Left ventricle myocardium superior (tissue), 1 donor: ENCODE results near the gene APOBEC4. TPM values are rescaled to one million over a fixed set of nuclear protein-coding genes. Genes with fewer than 3 reads are reported as not detected.
A peak's percentile ranks its signal among the peaks of the same experiment; 100 is the strongest.
"Not testable (repeated sequence)": the region's sequence is repeated elsewhere in the genome, so short reads cannot be mapped to it uniquely, and the experiment has no call there.

Experiments
- ATAC-seq: fragments of 200-7000 bp; cut with Tn5 transposase; one replicate; pipeline ENCODE4 v1.9.1; 2020; ENCODE audit warnings: mild to moderate bottlenecking, moderate library complexity
- DNase-seq: peaks from one replicate; pipeline ENCODE4 v3.0.0-alpha.2; 2020
- intact Hi-C: fragments of 100-400 bp; cut with micrococcal nuclease; formaldehyde crosslinking; loops from one replicate; pipeline ENCODE4 v1.11.0; 2022
- total RNA-seq: library from RNA; stranded (reverse); fragmentation: NEBNext Ultra II Directional; extraction: Animal tissue kit (Norgen Biotek cat#: 25700); gene quantifications from one replicate; pipeline ENCODE4 v1.2.1, GENCODE V29; 2021
- donor health status: DM: no; HTN: yes; CAD: no; lungs with severe emphysema.

The APOBEC4 gene
- total RNA-seq, 1 donor from 2014 or later, result not detected

DNA sequence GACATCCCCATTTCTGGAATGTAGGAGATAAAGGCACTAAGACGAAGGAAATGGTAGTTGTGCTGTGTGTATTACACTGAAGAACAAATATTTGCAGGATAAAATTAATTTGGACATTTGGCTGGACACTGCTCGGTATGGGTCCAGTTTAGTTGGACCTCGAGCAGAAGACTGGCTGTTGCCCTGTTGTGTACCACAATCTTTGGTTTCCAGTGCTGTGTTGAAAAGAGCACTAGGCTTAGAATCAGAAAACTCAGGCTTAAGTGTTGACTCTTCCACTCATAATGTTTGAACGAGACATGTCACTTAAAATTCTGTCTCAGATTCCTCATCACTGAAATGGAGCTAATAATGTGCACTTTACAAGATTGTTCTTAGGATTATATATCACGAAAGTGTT lies 16.3 kb downstream of the APOBEC4 start:
- DNase-seq, result no peak
- ATAC-seq, result no peak
- intact Hi-C loops, result no loop called here

GRCh38 chr1:183636334-183636682 lies 16.8 kb downstream of the APOBEC4 start:
- DNase-seq, result no peak
- ATAC-seq, result no peak
- intact Hi-C loops, result no loop called here

DNA sequence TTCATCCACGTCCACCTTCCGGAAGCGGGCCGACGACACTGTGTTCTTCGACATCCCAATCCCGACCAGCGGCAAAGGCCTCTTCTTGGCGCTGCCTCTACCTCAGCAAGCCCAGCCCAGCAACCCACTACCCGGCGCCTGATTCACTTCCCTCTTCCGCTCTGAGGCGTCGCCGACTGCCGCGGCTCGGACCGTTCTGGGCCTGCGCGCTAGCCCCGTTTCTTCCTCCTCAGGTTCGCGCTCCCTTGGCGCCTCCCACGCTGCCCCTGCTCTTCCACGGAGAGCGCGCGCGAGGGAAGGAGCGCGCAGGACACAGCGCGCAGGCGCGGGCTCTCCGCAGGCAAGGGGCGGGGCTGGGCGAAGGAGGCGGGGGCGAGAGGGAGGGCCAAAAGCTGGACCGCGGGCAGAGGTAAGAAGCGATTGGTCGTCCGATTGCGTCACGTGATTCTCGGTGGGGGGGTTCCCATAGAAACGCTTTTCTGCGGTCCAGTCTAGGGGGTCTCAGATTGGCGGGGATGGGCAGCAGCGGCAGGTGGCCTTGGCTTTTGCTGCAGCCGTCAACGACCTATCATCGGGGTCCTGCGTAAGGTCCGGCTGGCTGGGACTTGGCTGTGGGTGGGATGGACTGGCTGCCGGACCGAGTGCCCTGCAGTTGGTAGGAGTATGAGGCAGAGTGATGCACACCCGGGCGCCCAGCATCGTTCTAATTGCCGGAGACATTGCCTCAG lies 17.3 kb downstream of the APOBEC4 start, which contains the start of gene ARPC5:
ARPC5 (minus strand) TSS at position 178 of the 728 bp plus-strand sequence; CDS start at position 54, 124 bp downstream.
- intact Hi-C loops, result no loop called here
- ATAC-seq, result peak; percentile 95
- DNase-seq, result peak; percentile 98

DNA sequence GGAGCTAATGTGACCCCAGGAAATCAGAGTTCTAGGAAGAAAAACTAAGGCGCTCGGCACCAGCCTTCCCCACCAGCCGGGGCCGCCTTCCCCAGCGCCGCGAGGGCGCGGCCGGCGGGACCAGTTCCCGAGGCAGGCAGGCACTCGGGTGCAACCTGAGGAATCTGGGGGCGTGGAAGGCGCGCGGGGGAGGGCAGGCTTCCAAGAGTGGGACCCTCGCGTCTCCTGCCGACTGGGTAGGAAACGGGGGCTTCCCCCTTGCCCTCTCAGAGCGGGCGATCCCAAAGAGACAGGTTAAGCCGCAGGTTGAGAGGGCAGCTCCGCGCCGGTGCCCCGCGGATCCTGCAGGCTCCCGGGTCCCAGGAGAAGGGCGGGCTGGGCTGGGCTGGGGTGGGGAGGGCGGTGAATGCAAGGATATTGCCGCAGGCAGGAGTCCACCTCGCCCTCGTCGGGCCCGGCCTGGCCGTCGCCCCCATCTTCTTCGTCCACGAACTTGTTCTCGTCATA lies 18.0 kb downstream of the APOBEC4 start:
- DNase-seq, result peak; percentile 55
- peak; percentile 46 for ATAC-seq
- intact Hi-C loops, result no loop called here

- no peak for ATAC-seq
- intact Hi-C loops, result no loop called here
- DNase-seq, result no peak
Observed at GRCh38 chr1:183634429-183635065, 18.6 kb downstream of the APOBEC4 start.

GRCh38 chr1:183633676-183634343 lies 19.3 kb downstream of the APOBEC4 start:
- DNase-seq, result no peak
- ATAC-seq, result no peak
- intact Hi-C loops, result no loop called here

DNA sequence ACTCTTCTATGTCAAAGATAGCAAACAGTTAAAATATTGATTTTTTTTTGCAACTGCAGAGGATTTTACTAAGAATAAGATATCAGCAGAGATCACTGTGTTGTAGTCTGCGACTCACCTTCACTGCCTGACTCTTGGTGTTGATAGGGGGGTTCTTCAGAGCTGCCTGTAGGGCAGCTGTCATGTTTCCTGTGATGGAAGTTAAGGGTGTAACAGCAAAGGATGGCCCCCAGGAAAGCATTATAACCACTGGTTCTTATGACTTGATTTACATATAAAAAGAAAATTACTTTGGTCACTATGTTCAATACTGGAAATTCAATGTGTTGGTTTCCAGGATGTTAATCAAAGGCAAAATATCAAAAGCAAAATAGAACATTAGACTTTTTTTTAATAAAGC lies 20.2 kb downstream of the APOBEC4 start:
- intact Hi-C loops, result no loop called here
- ATAC-seq, result no peak

GRCh38 chr1:183632114-183632513 lies 21.0 kb downstream of the APOBEC4 start:
- DNase-seq, result no peak
- ATAC-seq, result no peak
- intact Hi-C loops, result no loop called here

More for the DNA sequence above, 20.2 kb downstream of the APOBEC4 start:
- DNase-seq, result no peak

DNA sequence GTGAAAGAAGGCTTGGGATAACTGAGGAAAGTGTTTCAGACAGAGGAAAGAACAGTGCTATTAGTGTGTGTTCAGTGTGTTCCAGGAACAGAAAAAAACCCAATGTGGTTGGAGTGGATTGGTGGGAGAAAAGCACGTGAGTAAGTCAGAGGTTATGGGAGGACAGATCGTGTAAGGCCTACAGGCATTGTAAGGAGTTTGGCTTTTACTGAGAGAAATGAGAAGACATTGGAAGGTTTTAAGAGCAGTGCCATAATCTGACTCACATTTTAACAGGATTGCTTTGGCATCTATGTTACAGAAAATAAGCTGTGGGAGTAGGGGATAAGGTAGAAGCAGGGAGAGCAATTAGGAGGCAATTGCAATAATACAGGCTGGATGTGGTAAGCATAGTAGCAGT lies 22.4 kb downstream of the APOBEC4 start:
- intact Hi-C loops, result no loop called here

DNA sequence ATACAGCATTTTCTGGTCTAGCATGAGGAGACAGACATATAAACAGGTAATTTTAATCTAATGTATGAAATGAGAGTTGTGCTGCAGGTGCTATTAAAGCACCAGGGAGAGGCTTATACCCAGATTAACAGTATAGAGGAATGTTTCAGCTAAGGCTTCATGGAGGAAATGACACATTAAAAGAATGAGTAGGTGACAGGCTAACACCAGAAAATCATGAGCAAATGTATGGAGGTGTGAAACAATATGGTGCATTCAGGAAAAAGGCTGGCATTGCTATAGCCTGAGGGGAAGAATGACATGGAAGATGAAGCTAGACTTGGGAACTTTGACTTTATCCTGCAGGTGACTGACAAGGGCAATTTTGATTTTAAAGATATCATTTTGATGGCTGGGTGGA lies 24.6 kb downstream of the APOBEC4 start:
- ATAC-seq (no peak), DNase-seq (no peak)
- intact Hi-C loops, result no loop called here

More for the DNA sequence above, 22.4 kb downstream of the APOBEC4 start:
- no peak for DNase-seq
- peak; percentile 11 for ATAC-seq

GRCh38 chr1:183626236-183626635 lies 26.9 kb downstream of the APOBEC4 start:
- ATAC-seq, intact Hi-C loops, DNase-seq: not testable (repeated sequence)

- DNase-seq (no peak), ATAC-seq (peak; percentile 90)
- intact Hi-C loops, result no loop called here
Observed at GRCh38 chr1:183622884-183623785, 30.0 kb downstream of the APOBEC4 start.

- DNase-seq (no peak), ATAC-seq (no peak)
- intact Hi-C loops, result no loop called here
Observed at GRCh38 chr1:183622013-183622412, 31.1 kb downstream of the APOBEC4 start.

- ATAC-seq (no peak), DNase-seq (no peak)
- intact Hi-C loops, result no loop called here
Observed at GRCh38 chr1:183620311-183620710, 32.8 kb downstream of the APOBEC4 start.

GRCh38 chr1:183619781-183620180 lies 33.3 kb downstream of the APOBEC4 start:
- no peak for DNase-seq
- intact Hi-C loops, result no loop called here

GRCh38 chr1:183618202-183618601 lies 34.9 kb downstream of the APOBEC4 start:
- ATAC-seq, DNase-seq, intact Hi-C loops: not testable (repeated sequence)

More at GRCh38 chr1:183619781-183620180, 33.3 kb downstream of the APOBEC4 start:
- no peak for ATAC-seq

- intact Hi-C loops, DNase-seq, ATAC-seq: not testable (repeated sequence)
Observed at GRCh38 chr1:183612975-183613374, 40.1 kb downstream of the APOBEC4 start.

GRCh38 chr1:183612407-183612806 lies 40.7 kb downstream of the APOBEC4 start:
- DNase-seq, result no peak
- intact Hi-C loops, result no loop called here
- ATAC-seq, result no peak

- ATAC-seq, result no peak
- DNase-seq, result no peak
- intact Hi-C loops, result no loop called here
Observed at GRCh38 chr1:183611021-183611420, 42.1 kb downstream of the APOBEC4 start.
